Peyer's patch (tissue), 4 donors: ENCODE data around the gene FAM187B. TPM values are rescaled to one million over a fixed set of nuclear protein-coding genes. Genes with fewer than 3 reads are reported as not detected.

Source experiments
- DNase-seq, 3 donors: peaks; one replicate each; pipeline ENCODE4 v3.0.0-alpha.2; 2017 to 2019
- H3K27ac ChIP-seq, 4 donors: fragments of 200-600 bp; sonication (generic); one replicate each; pipeline ENCODE4 v1.5.1; 2016 to 2019
- H3K27me3 ChIP-seq, 2 donors: fragments of 200-600 bp; sonication (generic); one replicate each; pipeline ENCODE4 v1.5.1; 2019
- H3K36me3 ChIP-seq, 3 donors: fragments of 200-600 bp; sonication (generic); one replicate each; pipeline ENCODE4 v1.5.1; 2016 to 2019
- H3K4me1 ChIP-seq, 4 donors: fragments of 200-600 bp; sonication (generic); one replicate each; pipeline ENCODE4 v1.5.1; 2016 to 2019
- H3K4me3 ChIP-seq, 4 donors: fragments of 200-600 bp; sonication (generic); 1 replicate in 3 of 4; 2 replicates in 1 of 4; pipeline ENCODE4 v1.5.1; 2016 to 2019; ENCODE audit warnings: mild to moderate bottlenecking in 1 of 4
- H3K9me3 ChIP-seq, 4 donors: fragments of 200-600 bp; sonication (generic); one replicate each; pipeline ENCODE4 v1.5.1; 2016 to 2019; ENCODE audit warnings: mild to moderate bottlenecking in 1 of 4
- POLR2A ChIP-seq, 2 donors: fragments of 450-650 bp; IDR thresholded peaks; one replicate each; pipeline ENCODE4 v1.5.1; 2017; ENCODE audit warnings: antibody characterized with exemption in 2 of 2, mild to moderate bottlenecking in 2 of 2, moderate library complexity in 2 of 2
- total RNA-seq, 4 donors: library from RNA; depleted of rRNA; stranded (reverse); fragments of >200 nt; gene quantifications; one replicate each; pipeline ENCODE4 v1.1.0, GENCODE V29; 2016
- TF ChIP-seq, protein P1 (sequence below), 6 experiments: fragments of 450-650 bp in 4 of 6; fragments of 200-600 bp in 2 of 6; sonication (generic) in 1 of 6; IDR thresholded peaks; one replicate each; pipeline ENCODE4 v1.5.1; 2017 to 2019; ENCODE audit warnings: antibody characterized with exemption in 6 of 6, mild to moderate bottlenecking in 3 of 6, moderate library complexity in 1 of 6

The FAM187B gene
- total RNA-seq = not detected

DNA sequence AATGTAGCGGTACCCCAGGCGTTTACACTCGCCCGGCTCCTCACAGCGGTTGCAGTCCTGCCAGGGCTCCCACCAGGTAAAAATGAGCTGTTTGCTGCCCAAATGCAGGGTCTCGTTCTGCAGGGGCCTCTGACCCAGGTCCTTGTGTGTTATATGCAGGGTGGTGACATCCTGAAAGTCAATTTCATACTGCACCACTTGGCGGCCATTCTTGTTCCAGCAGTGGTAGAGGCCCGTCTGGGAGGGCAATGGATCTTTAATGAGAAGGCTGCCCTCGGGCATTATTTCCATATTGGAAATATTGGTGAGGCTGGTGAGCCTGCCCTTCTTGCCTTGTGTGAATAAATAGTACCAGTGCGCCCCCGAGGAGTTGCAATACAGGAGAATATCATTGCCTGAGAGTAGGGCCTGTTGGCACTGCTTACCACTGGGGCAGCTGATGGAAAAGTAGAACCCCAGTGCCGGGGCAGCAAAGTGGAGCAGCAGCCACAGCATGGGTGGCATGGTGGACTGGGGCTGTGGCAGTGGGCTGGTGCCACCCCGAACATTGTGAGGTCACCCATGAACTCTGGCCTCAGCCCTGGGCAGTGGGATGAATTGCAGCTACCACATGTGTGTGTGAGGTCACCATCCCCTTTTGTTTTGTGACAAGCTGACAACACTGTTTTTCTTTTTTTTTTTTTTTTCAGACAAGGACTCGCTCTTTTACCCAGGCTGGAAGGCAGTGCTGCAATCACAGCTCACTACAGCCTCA lies at the start of gene FAM187B:
FAM187B (minus strand) TSS at position 563 of the 754 bp plus-strand sequence; CDS start at position 504, 59 bp downstream.
- Histone ChIP-seq H3K27ac (no peak within 1 kb of the TSS), H3K4me3 (no peak within 1 kb of the TSS), H3K4me1 (no peaks in the 10 kb centered on the region), H3K9me3 (no peaks in the 10 kb centered on the region), H3K27me3 (no peaks in the 10 kb centered on the region), H3K36me3 (no peaks in the 10 kb centered on the region)
- TF ChIP-seq, protein P1, sequence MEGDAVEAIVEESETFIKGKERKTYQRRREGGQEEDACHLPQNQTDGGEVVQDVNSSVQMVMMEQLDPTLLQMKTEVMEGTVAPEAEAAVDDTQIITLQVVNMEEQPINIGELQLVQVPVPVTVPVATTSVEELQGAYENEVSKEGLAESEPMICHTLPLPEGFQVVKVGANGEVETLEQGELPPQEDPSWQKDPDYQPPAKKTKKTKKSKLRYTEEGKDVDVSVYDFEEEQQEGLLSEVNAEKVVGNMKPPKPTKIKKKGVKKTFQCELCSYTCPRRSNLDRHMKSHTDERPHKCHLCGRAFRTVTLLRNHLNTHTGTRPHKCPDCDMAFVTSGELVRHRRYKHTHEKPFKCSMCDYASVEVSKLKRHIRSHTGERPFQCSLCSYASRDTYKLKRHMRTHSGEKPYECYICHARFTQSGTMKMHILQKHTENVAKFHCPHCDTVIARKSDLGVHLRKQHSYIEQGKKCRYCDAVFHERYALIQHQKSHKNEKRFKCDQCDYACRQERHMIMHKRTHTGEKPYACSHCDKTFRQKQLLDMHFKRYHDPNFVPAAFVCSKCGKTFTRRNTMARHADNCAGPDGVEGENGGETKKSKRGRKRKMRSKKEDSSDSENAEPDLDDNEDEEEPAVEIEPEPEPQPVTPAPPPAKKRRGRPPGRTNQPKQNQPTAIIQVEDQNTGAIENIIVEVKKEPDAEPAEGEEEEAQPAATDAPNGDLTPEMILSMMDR (IDR thresholded peaks at IDR 0.05) = no peak
- TF ChIP-seq POLR2A (IDR thresholded peaks at IDR 0.05) = no peak
- DNase-seq = peak in 1 of 3 donors; percentile 44

DNA sequence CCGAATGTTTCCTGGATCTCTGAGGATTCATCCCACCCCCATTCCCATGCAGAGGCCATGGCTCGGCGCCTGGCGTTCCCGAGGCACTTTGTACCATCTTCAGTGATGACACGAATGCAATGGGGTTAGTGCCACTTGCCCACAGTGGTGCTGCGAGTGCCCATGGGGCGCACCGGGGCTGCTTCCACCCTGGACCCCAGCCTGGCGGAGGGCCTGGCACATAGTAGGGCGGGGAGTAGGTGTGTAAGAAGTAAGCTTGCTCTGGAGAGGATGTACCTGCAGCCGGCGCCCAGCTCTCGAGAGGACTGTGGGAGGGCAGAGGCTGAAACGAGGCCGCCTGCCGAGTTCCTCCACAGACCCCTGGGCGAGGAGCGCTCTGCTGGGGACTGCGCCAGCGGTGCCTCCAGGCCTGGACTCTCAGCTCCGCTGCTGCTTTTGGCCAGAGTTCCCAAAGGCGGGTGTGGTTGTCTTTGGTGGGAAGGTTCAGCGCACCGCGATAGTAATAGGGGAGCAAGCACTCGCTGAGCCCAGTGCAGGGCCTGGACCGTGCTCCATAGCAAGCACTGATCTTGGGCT lies 48.3 kb upstream of the FAM187B start:
- H3K27me3 ChIP-seq = no peaks in the 10 kb centered on the region
- H3K9me3 ChIP-seq = no peaks in the 10 kb centered on the region
- H3K4me1 ChIP-seq = peaks cover 0 to 9% (median 0%) of the 10 kb centered on the region in 4 donors
- H3K27ac ChIP-seq = no peak overlapping the region
- TF ChIP-seq, protein P1 (IDR thresholded peaks at IDR 0.05) = no peak
- no peak for TF ChIP-seq POLR2A (IDR thresholded peaks at IDR 0.05)
- peaks cover 0 to 63% (median 0%) of the 10 kb centered on the region in 3 donors for H3K36me3 ChIP-seq
- DNase-seq = no peak
- no peak overlapping the region for H3K4me3 ChIP-seq

DNA sequence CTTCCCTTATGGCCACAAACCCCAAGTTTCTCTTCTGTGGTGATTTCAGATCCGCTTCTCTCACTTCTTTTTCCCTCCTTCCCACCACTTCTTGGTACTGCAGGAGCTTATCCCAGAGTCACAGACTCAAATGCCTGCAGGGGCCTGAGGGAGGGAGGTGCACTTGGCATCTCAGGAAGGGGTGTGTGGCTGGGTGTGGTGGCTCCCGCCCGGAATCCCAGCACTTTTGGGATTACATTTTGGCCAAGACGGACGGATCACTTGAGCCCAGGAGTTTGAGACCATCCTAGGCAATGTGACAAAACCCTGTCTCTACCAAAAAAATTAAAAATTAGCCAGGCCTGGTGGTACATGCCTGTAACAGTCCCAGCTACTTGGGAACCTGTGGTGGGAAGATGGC lies 45.8 kb upstream of the FAM187B start:
- DNase-seq = no peak
- peaks cover 0 to 78% (median 0%) of the 10 kb centered on the region in 3 donors for H3K36me3 ChIP-seq
- H3K4me3 ChIP-seq = no peak overlapping the region
- TF ChIP-seq, protein P1 (IDR thresholded peaks at IDR 0.05) = no peak
- no peak for TF ChIP-seq POLR2A (IDR thresholded peaks at IDR 0.05)
- H3K4me1 ChIP-seq = peaks cover 0 to 20% (median 9%) of the 10 kb centered on the region in 4 donors
- H3K27me3 ChIP-seq = no peaks in the 10 kb centered on the region
- no peaks in the 10 kb centered on the region for H3K9me3 ChIP-seq
- H3K27ac ChIP-seq = no peak overlapping the region

DNA sequence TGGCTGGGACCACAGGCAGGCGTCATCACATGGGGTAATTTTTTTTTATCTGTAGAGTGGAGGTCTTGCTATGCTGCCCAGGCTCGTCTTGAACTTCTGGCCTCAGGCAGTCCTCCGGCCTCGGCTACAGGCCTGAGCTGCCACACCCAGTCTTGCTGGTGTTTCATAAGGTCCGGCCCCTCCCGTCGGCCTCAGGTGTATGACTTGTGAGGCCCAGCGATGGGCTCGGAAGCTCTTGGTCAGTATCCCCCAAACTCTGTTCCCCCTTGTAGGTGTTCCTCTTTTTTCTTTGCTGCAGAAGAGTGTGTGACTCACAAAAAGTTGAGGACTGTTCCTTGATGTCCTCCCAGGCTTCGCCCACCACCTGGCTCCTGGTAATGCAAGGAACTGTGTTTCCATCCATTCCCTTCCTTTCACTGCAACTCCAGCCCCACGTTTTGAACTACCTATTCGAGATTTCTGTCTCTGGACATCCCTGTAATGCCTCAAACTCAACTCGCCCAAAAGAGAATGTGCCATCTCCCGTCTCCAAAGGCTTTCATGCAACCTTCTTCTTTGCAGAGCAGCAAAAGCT lies 45.2 kb upstream of the FAM187B start:
- Histone ChIP-seq H3K27ac (no peak overlapping the region), H3K9me3 (no peaks in the 10 kb centered on the region), H3K27me3 (no peaks in the 10 kb centered on the region), H3K36me3 (peaks cover 0 to 72% (median 0%) of the 10 kb centered on the region in 3 donors), H3K4me1 (peaks cover 0 to 20% (median 9%) of the 10 kb centered on the region in 4 donors), H3K4me3 (no peak overlapping the region)
- no peak for DNase-seq
- no peak for TF ChIP-seq POLR2A (IDR thresholded peaks at IDR 0.05)
- TF ChIP-seq, protein P1 (IDR thresholded peaks at IDR 0.05) = no peak

DNA sequence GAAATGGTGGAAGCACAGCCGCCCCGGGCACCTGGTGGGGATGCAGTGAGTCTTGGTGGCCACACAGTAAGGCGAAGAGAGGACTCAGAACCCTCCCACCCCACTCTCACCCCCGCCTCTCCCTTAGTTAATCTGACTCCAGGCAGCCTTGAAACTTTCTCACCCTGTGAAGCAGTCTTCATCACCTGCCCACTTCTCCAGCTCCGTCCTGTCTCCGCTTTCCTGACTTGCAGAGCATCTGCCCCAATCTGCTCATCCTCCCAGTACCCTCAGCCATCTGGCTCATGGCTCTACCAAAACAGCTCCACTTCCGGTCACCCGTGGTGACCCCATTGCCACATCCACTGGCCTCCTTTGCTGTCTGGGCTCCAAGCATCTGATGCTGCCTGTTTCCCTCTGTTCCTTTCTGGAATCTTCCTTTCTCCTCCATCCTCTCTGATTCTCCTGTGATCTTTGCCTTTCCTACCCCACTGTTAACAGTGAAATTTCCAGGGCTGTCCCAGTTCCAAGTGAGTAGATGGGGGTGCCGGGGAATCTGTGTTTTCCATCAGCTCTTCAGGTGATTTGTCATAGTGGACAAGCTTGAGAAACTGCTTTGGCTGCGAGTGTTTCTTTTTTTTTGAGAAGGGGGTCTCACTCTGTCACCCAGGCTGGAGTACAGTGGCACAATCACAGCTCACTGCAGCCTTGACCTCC lies 44.6 kb upstream of the FAM187B start:
- no peak for TF ChIP-seq POLR2A (IDR thresholded peaks at IDR 0.05)
- TF ChIP-seq, protein P1 (IDR thresholded peaks at IDR 0.05) = no peak
- Histone ChIP-seq H3K9me3 (no peaks in the 10 kb centered on the region), H3K4me3 (no peak overlapping the region), H3K27me3 (no peaks in the 10 kb centered on the region), H3K36me3 (peaks cover 0 to 66% (median 0%) of the 10 kb centered on the region in 3 donors), H3K4me1 (peaks cover 0 to 20% (median 9%) of the 10 kb centered on the region in 4 donors), H3K27ac (no peak overlapping the region)
- DNase-seq = no peak
